ENCODE data around the gene POC1B. TPM values are rescaled to one million over a fixed set of nuclear protein-coding genes. Genes with fewer than 3 reads are reported as not detected.

Gene POC1B
- total RNA-seq, 1 experiment from 2014 or later = 19.4 TPM

- no peak for DNase-seq (ENCODE audit: low read depth)
These were observed 13.8 kb upstream of the POC1B start for GRCh38 chr12:89539426-89540223.

GRCh38 chr12:89538897-89539296 lies 13.1 kb upstream of the POC1B start:
- no peak for DNase-seq (ENCODE audit: low read depth)

- no peak for DNase-seq (ENCODE audit: low read depth)
These were observed 11.5 kb upstream of the POC1B start for GRCh38 chr12:89537389-89537788.

GRCh38 chr12:89529738-89530137 lies 3.9 kb upstream of the POC1B start:
- peak; percentile 56 for DNase-seq (ENCODE audit: low read depth)

- no peak for DNase-seq (ENCODE audit: low read depth)
These were observed 2.6 kb upstream of the POC1B start for GRCh38 chr12:89528434-89528833.

GRCh38 chr12:89525305-89525823 lies 483 bp downstream of the POC1B start:
- DNase-seq (ENCODE audit: low read depth) = peak; percentile 40

GRCh38 chr12:89524541-89525304 lies 1.1 kb downstream of the POC1B start, which contains the start of gene GALNT4:
GALNT4 (minus strand) TSS chr12:89524796; CDS start chr12:89524549, 247 bp downstream.
- peak; percentile 83 for DNase-seq (ENCODE audit: low read depth)

GRCh38 chr12:89523843-89524540 lies 1.9 kb downstream of the POC1B start:
- DNase-seq (ENCODE audit: low read depth) = no peak

- no peak for DNase-seq (ENCODE audit: low read depth)
These were observed 2.5 kb downstream of the POC1B start for GRCh38 chr12:89523393-89523792.

GRCh38 chr12:89521364-89522223 lies 4.3 kb downstream of the POC1B start:
- DNase-seq (ENCODE audit: low read depth) = peak; percentile 24

GRCh38 chr12:89517720-89518119 lies 8.1 kb downstream of the POC1B start:
- no peak for DNase-seq (ENCODE audit: low read depth)

- DNase-seq (ENCODE audit: low read depth) = no peak
These were observed 9.2 kb downstream of the POC1B start for GRCh38 chr12:89516633-89517032.

GRCh38 chr12:89514751-89515150 lies 11.1 kb downstream of the POC1B start:
- no peak for DNase-seq (ENCODE audit: low read depth)

GRCh38 chr12:89513544-89513943 lies 12.3 kb downstream of the POC1B start:
- no peak for DNase-seq (ENCODE audit: low read depth)

GRCh38 chr12:89507015-89507824 lies 18.6 kb downstream of the POC1B start:
- DNase-seq (ENCODE audit: low read depth) = no peak

GRCh38 chr12:89506050-89506449 lies 19.8 kb downstream of the POC1B start:
- no peak for DNase-seq (ENCODE audit: low read depth)

- DNase-seq (ENCODE audit: low read depth) = no peak
These were observed 21.1 kb downstream of the POC1B start for GRCh38 chr12:89504560-89505346.

GRCh38 chr12:89501793-89502192 lies 24.1 kb downstream of the POC1B start:
- no peak for DNase-seq (ENCODE audit: low read depth)

GRCh38 chr12:89499857-89500256 lies 26.0 kb downstream of the POC1B start:
- no peak for DNase-seq (ENCODE audit: low read depth)

Data from M059J (cell line).